Esophagus muscularis mucosa (tissue), 4 donors: ENCODE data around the gene CD300LB. TPM values are rescaled to one million over a fixed set of nuclear protein-coding genes. Genes with fewer than 3 reads are reported as not detected.

Source experiments
- total RNA-seq, 4 donors: library from RNA; depleted of rRNA; stranded (reverse); fragments of >200 nt; gene quantifications; one replicate each; pipeline versions ENCODE4 v1.1.0 to v1.2.1, GENCODE V29; 2016

CD300LB gene
- total RNA-seq, 4 donors from 2014 or later = 0.17 to 0.83 (median 0.23) TPM; not detected in 1

Other genes starting within 250 kb of the CD300LB start
- gene KIF19, start 205.2 kb downstream of the CD300LB start, total RNA-seq = 1 to 10 TPM in 3 of 4 donors, under 1 TPM in 1; under 0.01 to 3.8 (median 1.3) TPM
- under 1 TPM in 1 of 4 donors, not detected in 3; 0.17 TPM for gene BTBD17, start 169.6 kb downstream of the CD300LB start, total RNA-seq
- under 1 TPM in 3 of 4 donors, not detected in 1; 0.39 to 0.83 (median 0.40) TPM for gene GPR142, start 164.0 kb downstream of the CD300LB start, total RNA-seq
- 10 to 100 TPM; 12.6 to 23.6 (median 14.5) TPM for gene GPRC5C, start 99.4 kb downstream of the CD300LB start, total RNA-seq
- 1 to 10 TPM; 1.2 to 4.1 (median 2.4) TPM for gene CD300A, start 64.8 kb downstream of the CD300LB start, total RNA-seq
- 1 to 10 TPM in 3 of 4 donors, under 1 TPM in 1; 0.39 to 4.6 (median 1.6) TPM for gene CD300C, start 14.6 kb upstream of the CD300LB start, total RNA-seq
- not detected for gene CD300H, start 36.0 kb upstream of the CD300LB start, total RNA-seq
- not detected for gene CD300LD, start 60.8 kb upstream of the CD300LB start, total RNA-seq
- 1 to 10 TPM in 1 of 4 donors, under 1 TPM in 3; 0.39 to 5.0 (median 0.62) TPM for gene CD300E, start 92.3 kb upstream of the CD300LB start, total RNA-seq
- gene CD300LF, start 181.4 kb upstream of the CD300LB start, total RNA-seq = under 1 TPM in 3 of 4 donors, not detected in 1; 0.26 to 0.99 (median 0.42) TPM
- 1 to 10 TPM; 1.4 to 3.3 (median 2.5) TPM for gene RAB37, start 205.8 kb upstream of the CD300LB start, total RNA-seq
- gene NHERF1, start 217.2 kb upstream of the CD300LB start, total RNA-seq = 10 to 100 TPM in 2 of 4 donors, 1 to 10 TPM in 2; 8.9 to 12.1 (median 11.0) TPM
- 10 to 100 TPM; 10.4 to 22.4 (median 17.7) TPM for gene NAT9, start 244.9 kb upstream of the CD300LB start, total RNA-seq